H1 (cell line): ENCODE results near the gene NDUFAF8. TPM values are rescaled to one million over a fixed set of nuclear protein-coding genes. Genes with fewer than 3 reads are reported as not detected.

Source experiments
- CTCF ChIA-PET: fragments of 300-600 bp; sonication (Branson Sonifier 250); formaldehyde crosslinking; loops from one replicate; lab custom pipeline; 2021; ENCODE audit not compliant: partially characterized antibody; lab: Charles Lee
- POLR2A ChIA-PET: fragments of 300-600 bp; sonication (Branson Sonifier 250); formaldehyde crosslinking; loops from one replicate; lab custom pipeline; 2021; ENCODE audit warnings: inconsistent platforms; ENCODE audit not compliant: partially characterized antibody; lab: Charles Lee
- DNase-seq, 2 experiments: peaks; one replicate each; pipeline versions ENCODE4 v3.0.0 to v3.0.0-alpha.2; 2010 to 2022; ENCODE audit warnings: low spot score in 2 of 2, low read depth in 1 of 2, mixed read lengths in 1 of 2
- FAIRE-seq: peaks from 2 replicates; lab custom pipeline; 2011; peaks lifted over from hg19 to GRCh38; lab: Jason Lieb, UNC
- H2AFZ ChIP-seq: 2 replicates; pipeline ENCODE4 v1.8.1; 2012; ENCODE audit warnings: low read length, inconsistent platforms
- H2AK5ac ChIP-seq: 2 replicates; pipeline ENCODE4 v1.6.1; 2013; ENCODE audit warnings: low read depth, low read length
- H2BK120ac ChIP-seq: replicated peaks from 2 replicates; pipeline ENCODE3; 2013; ENCODE audit warnings: low read depth, low read length, inconsistent platforms
- H2BK12ac ChIP-seq: 2 replicates; pipeline ENCODE4 v1.6.1; 2013; ENCODE audit warnings: low read depth, low read length
- H2BK15ac ChIP-seq: 2 replicates; pipeline ENCODE4 v1.6.1; 2013; ENCODE audit warnings: low read length
- H2BK20ac ChIP-seq: 2 replicates; pipeline ENCODE4 v1.6.1; 2013; ENCODE audit warnings: low read length
- H2BK5ac ChIP-seq: 2 replicates; pipeline ENCODE4 v1.6.1; 2013; ENCODE audit warnings: low read depth, low read length
- H3K14ac ChIP-seq: 2 replicates; pipeline ENCODE4 v1.6.1; 2013; ENCODE audit warnings: inconsistent platforms; ENCODE audit not compliant: insufficient read length
- H3K18ac ChIP-seq: 2 replicates; pipeline ENCODE4 v1.6.1; 2013; ENCODE audit warnings: low read length; ENCODE audit errors: extremely low read depth
- H3K23ac ChIP-seq: 2 replicates; pipeline ENCODE4 v1.6.1; 2013; ENCODE audit warnings: inconsistent platforms; ENCODE audit not compliant: insufficient read length
- H3K23me2 ChIP-seq: 2 replicates; pipeline ENCODE4 v1.6.1; 2013; ENCODE audit warnings: low read depth, low read length
- H3K27ac ChIP-seq: 2 replicates; pipeline ENCODE4 v1.6.1; 2011; ENCODE audit warnings: low read depth, low read length, inconsistent platforms
- H3K27me3 ChIP-seq, 4 experiments: replicated peaks in 1 of 4; 1 replicate in 1 of 4; 2 replicates in 3 of 4; pipeline versions ENCODE4 v1.6.1 to v1.8.1; 2011 to 2013; ENCODE audit warnings: low read length in 3 of 4, mild to moderate bottlenecking in 3 of 4, inconsistent platforms in 2 of 4, mixed read lengths in 2 of 4, moderate library complexity in 1 of 4; ENCODE audit not compliant: control insufficient read depth in 3 of 4, insufficient read depth in 3 of 4; ENCODE audit errors: extremely low read depth in 1 of 4
- H3K36me3 ChIP-seq, 4 experiments: 2 replicates each; pipeline versions ENCODE4 v1.6.1 to v1.8.1; 2011 to 2013; ENCODE audit warnings: mild to moderate bottlenecking in 4 of 4, low read length in 3 of 4, moderate library complexity in 2 of 4, control low read depth in 1 of 4, inconsistent platforms in 1 of 4; ENCODE audit not compliant: insufficient read depth in 4 of 4, control insufficient read depth in 2 of 4
- H3K4ac ChIP-seq: replicated peaks from 2 replicates; pipeline ENCODE3; 2013; ENCODE audit warnings: low read length, low read depth, mixed read lengths, inconsistent platforms; ENCODE audit not compliant: insufficient read length
- H3K4me1 ChIP-seq, 4 experiments: replicated peaks in 1 of 4; 1 replicate in 1 of 4; 2 replicates in 3 of 4; pipeline versions ENCODE4 v1.6.1 to v1.8.1; 2011 to 2013; ENCODE audit warnings: low read length in 3 of 4, inconsistent platforms in 2 of 4, mixed read lengths in 1 of 4; ENCODE audit not compliant: insufficient read depth in 4 of 4, control insufficient read depth in 3 of 4
- H3K4me2 ChIP-seq, 2 experiments: 2 replicates each; pipeline versions ENCODE4 v1.6.1 to v1.8.1; 2011 to 2013; ENCODE audit warnings: low read depth in 2 of 2, low read length in 2 of 2, control low read depth in 1 of 2, inconsistent platforms in 1 of 2, mild to moderate bottlenecking in 1 of 2; ENCODE audit not compliant: insufficient read depth in 1 of 2
- H3K4me3 ChIP-seq, 4 experiments: fragments of 200-600, 300-600 bp in 1 of 4; sonication (generic), shearing (Covaris generic), sonication (Bioruptor Twin) in 1 of 4; 2 replicates each; pipeline versions ENCODE4 v1.5.1 to v1.8.1; 2011 to 2016; ENCODE audit warnings: low read length in 4 of 4, low read depth in 3 of 4, control low read depth in 2 of 4, inconsistent platforms in 2 of 4, mild to moderate bottlenecking in 2 of 4, mixed read lengths in 1 of 4, moderate library complexity in 1 of 4; ENCODE audit not compliant: insufficient read depth in 2 of 4; ENCODE audit errors: extremely low read depth in 1 of 4
- H3K56ac ChIP-seq: replicated peaks from 2 replicates; pipeline ENCODE3; 2013; ENCODE audit warnings: low read depth, mild to moderate bottlenecking, mixed read lengths, low read length, inconsistent platforms; ENCODE audit not compliant: insufficient read length
- H3K79me1 ChIP-seq: 2 replicates; pipeline ENCODE4 v1.6.1; 2013; ENCODE audit warnings: low read depth, low read length, control low read depth
- H3K79me2 ChIP-seq, 2 experiments: 2 replicates each; pipeline versions ENCODE4 v1.6.1 to v1.8.1; 2012 to 2013; ENCODE audit warnings: low read length in 2 of 2, mild to moderate bottlenecking in 2 of 2, inconsistent platforms in 1 of 2; ENCODE audit not compliant: insufficient read depth in 2 of 2, control insufficient read depth in 1 of 2
- H3K9ac ChIP-seq, 4 experiments: replicated peaks in 1 of 4; 1 replicate in 1 of 4; 2 replicates in 3 of 4; pipeline versions ENCODE4 v1.6.1 to v1.8.1; 2011 to 2013; ENCODE audit warnings: low read depth in 3 of 4, low read length in 3 of 4, control low read depth in 2 of 4, mild to moderate bottlenecking in 2 of 4, moderate library complexity in 2 of 4, inconsistent platforms in 1 of 4; ENCODE audit errors: extremely low read depth in 1 of 4
- H3K9me3 ChIP-seq, 2 experiments: 2 replicates each; pipeline versions ENCODE4 v1.6.1 to v1.8.1; 2012 to 2013; ENCODE audit warnings: mild to moderate bottlenecking in 2 of 2, moderate library complexity in 2 of 2, control low read depth in 1 of 2, inconsistent platforms in 1 of 2, low read depth in 1 of 2, low read length in 1 of 2, mixed read lengths in 1 of 2; ENCODE audit not compliant: insufficient read depth in 2 of 2
- H4K20me1 ChIP-seq, 2 experiments: replicated peaks in 1 of 2; 2 replicates each; pipeline versions ENCODE3 to v1.8.1; 2011 to 2013; ENCODE audit warnings: inconsistent platforms in 2 of 2, low read length in 2 of 2, mild to moderate bottlenecking in 1 of 2; ENCODE audit not compliant: insufficient read depth in 2 of 2, control insufficient read depth in 1 of 2
- H4K5ac ChIP-seq: 2 replicates; pipeline ENCODE4 v1.6.1; 2013; ENCODE audit warnings: low read length, low read depth, mixed read lengths, inconsistent platforms; ENCODE audit not compliant: insufficient read length
- H4K8ac ChIP-seq: 2 replicates; pipeline ENCODE4 v1.8.0; 2013; ENCODE audit warnings: mild to moderate bottlenecking, moderate library complexity, low read length, inconsistent platforms; ENCODE audit not compliant: insufficient read depth; ENCODE audit errors: extremely low read depth
- H4K91ac ChIP-seq: replicated peaks from 2 replicates; pipeline ENCODE3; 2013; ENCODE audit warnings: low read length, mixed read lengths, inconsistent platforms; ENCODE audit not compliant: insufficient read length
- RFX5 ChIP-seq: IDR thresholded peaks from 2 replicates; pipeline ENCODE4 v1.6.1; 2011; ENCODE audit warnings: low read depth, low read length, improper control_type of control experiment, borderline replicate concordance
- SAP30 ChIP-seq: fragments of 300-600 bp; sonication (generic); IDR thresholded peaks from 2 replicates; pipeline ENCODE4 v1.7.1; 2012; ENCODE audit warnings: low read length, moderate library complexity, mild to moderate bottlenecking, inconsistent platforms; ENCODE audit not compliant: insufficient read depth, insufficient replicate concordance
- SIN3A ChIP-seq, 2 experiments: IDR thresholded peaks in 1 of 2; conservative IDR thresholded peaks in 1 of 2; 2 replicates each; pipeline ENCODE4 v1.6.1; 2011 to 2012; ENCODE audit warnings: low read length in 2 of 2, improper control_type of control experiment in 1 of 2, low read depth in 1 of 2, mild to moderate bottlenecking in 1 of 2
- TBP ChIP-seq: IDR thresholded peaks from 2 replicates; pipeline ENCODE4 v1.6.1; 2011; ENCODE audit warnings: low read depth, low read length, improper control_type of control experiment
- TEAD4 ChIP-seq: IDR thresholded peaks from 2 replicates; pipeline ENCODE4 v1.6.1; 2012; ENCODE audit warnings: low read depth, low read length, inconsistent platforms, mixed read lengths
- WGBS, 2 experiments: shearing (Covaris generic) in 1 of 2; methylation state at CpG; one replicate each; pipeline versions ENCODE4 v1.1.6 to v1.1.7; 2013 to 2015; ENCODE audit warnings: low lambda C conversion rate in 2 of 2, mixed read lengths in 2 of 2, inconsistent platforms in 1 of 2, low coverage in 1 of 2, missing lambda C conversion rate in 1 of 2; ENCODE audit not compliant: insufficient replicate concordance in 2 of 2, insufficient coverage in 1 of 2, insufficient read length in 1 of 2; ENCODE audit errors: extremely low coverage in 1 of 2, missing lambda C conversion rate in 1 of 2; 5-methylcytosine and 5-hydroxymethylcytosine counted together
- polyA plus RNA-seq, 7 experiments: library from polyadenylated mRNA; depleted of rRNA in 3 of 7; stranded (reverse) in 5 of 7; unstranded in 2 of 7; fragments of >200 nt in 5 of 7; fragments of 200-250 nt in 2 of 7; gene quantifications; 1 replicate in 5 of 7; 2 replicates in 1 of 7; 4 replicates in 1 of 7; pipeline versions ENCODE4 v1.2.1 to v1.2.3, GENCODE V29; 2011 to 2013; ENCODE audit warnings: missing spikeins in 2 of 7, mixed read lengths in 2 of 7
- total RNA-seq: library from RNA; stranded (reverse); fragmentation: NEBNext Ultra II Directional; extraction: Animal tissue kit (Norgen Biotek cat#: 25700); gene quantifications from 2 replicates; pipeline ENCODE4 v1.2.1, GENCODE V29; 2021

Gene NDUFAF8
- total and polyA plus RNA-seq, 2 of the 8 experiments (the other 6 are each of a cell fraction or from before 2014, with no cell fraction given), result 48.9 to 91.1 TPM

GRCh38 chr17:81202318-81202717 is 36.8 kb upstream of the NDUFAF8 start:
- TF ChIP-seq SAP30, result no peak
- no peak for TF ChIP-seq SIN3A (conservative IDR thresholded peaks at IDR 0.05 in 1 of 2, IDR thresholded peaks at IDR 0.05 in 1 of 2; ENCODE audit: low read depth in 1 of 2, low read length in 2 of 2)
- TF ChIP-seq TBP, result no peak
- no peak for TF ChIP-seq TEAD4
- TF ChIP-seq RFX5, result no peak
- no peaks in the 10 kb centered on the region for H3K79me1 ChIP-seq
- no peak overlapping the region for H3K27ac ChIP-seq
- no peak overlapping the region for H3K56ac ChIP-seq
- H3K9me3 ChIP-seq, result no peaks in the 10 kb centered on the region
- H3K4ac ChIP-seq, result no peak overlapping the region
- H3K23me2 ChIP-seq, result no peaks in the 10 kb centered on the region
- no peak overlapping the region for H2BK12ac ChIP-seq
- H3K23ac ChIP-seq, result no peak overlapping the region
- H3K4me1 ChIP-seq, result no peaks in the 10 kb centered on the region; a peak in 1 of 7 replicates
- H3K4me3 ChIP-seq, result no peak overlapping the region
- H3K4me2 ChIP-seq, result no peak overlapping the region
- peak overlapping the region; percentile 68; the same call in 1 of the 2 replicates for H4K8ac ChIP-seq
- no peak for DNase-seq
- no peak overlapping the region for H4K91ac ChIP-seq
- no peak overlapping the region for H2BK15ac ChIP-seq
- peaks cover 0 to 10% (median 4%) of the 10 kb centered on the region in 4 experiments; a peak in 4 of 8 replicates for H3K36me3 ChIP-seq
- H3K27me3 ChIP-seq, result no peaks in the 10 kb centered on the region
- H2BK120ac ChIP-seq, result no peak overlapping the region
- H3K18ac ChIP-seq, result no peak overlapping the region
- ChIA-PET CTCF (interaction anchor here (0.7 to 3.0 kb wide), 8 partner anchors 9 to 1409 kb away, joined by 3 to 25 read pairs (median 4); no protein-coding TSS in a partner anchor), POLR2A (interaction anchor here (0.7 kb wide), 1 partner anchor 19 kb away, joined by 3 read pairs; no protein-coding TSS in a partner anchor)
- H3K9ac ChIP-seq, result no peak overlapping the region
- no peak for FAIRE-seq
- peaks cover 0 to 8% of the 10 kb centered on the region in 2 experiments for H4K20me1 ChIP-seq
- no peak overlapping the region for H2BK5ac ChIP-seq
- H4K5ac ChIP-seq, result no peak overlapping the region
- 92% methylated on average over 8 of the region's 10 CpGs; no CpG with 5 or more reads in 1 of the 2 experiments for WGBS, 2 experiments
- H3K14ac ChIP-seq, result no peak overlapping the region
- no peak overlapping the region for H2AK5ac ChIP-seq
- no peak overlapping the region for H2AFZ ChIP-seq
- H2BK20ac ChIP-seq, result no peak overlapping the region
- H3K79me2 ChIP-seq, result no peaks in the 10 kb centered on the region
